SK-N-SH treated with all-trans-retinoic acid at 6 μM for 48 hours (cell line): ENCODE data around the gene SLC25A28.

Experiments used
- ATAC-seq: fragments of 200-7000 bp; cut with Tn5 transposase; 3 replicates; pipeline ENCODE4 v1.9.1; 2020; ENCODE audit warnings: mild to moderate bottlenecking, moderate library complexity
- ARNTL ChIP-seq: fragments of 450-650 bp; formaldehyde crosslinking; IDR thresholded peaks from 2 replicates; pipeline ENCODE4 v1.5.0; 2020; ENCODE audit warnings: low read depth, mild to moderate bottlenecking, moderate library complexity, borderline replicate concordance
- BACH2 ChIP-seq: fragments of 250-450 bp; sonication (Bioruptor Pico); IDR thresholded peaks from 2 replicates; pipeline ENCODE4 v1.9.0; 2021; ENCODE audit warnings: mild to moderate bottlenecking, borderline replicate concordance
- CREB5 ChIP-seq: fragments of 250-450 bp; sonication (Bioruptor Pico); IDR thresholded peaks from 2 replicates; pipeline ENCODE4 v1.5.1; 2020; ENCODE audit warnings: low read depth, mild to moderate bottlenecking, moderate library complexity
- CSDC2 ChIP-seq: fragments of 250-450 bp; sonication (Bioruptor Pico); IDR thresholded peaks from 2 replicates; pipeline ENCODE4 v1.5.0; 2020; ENCODE audit warnings: mild to moderate bottlenecking, moderate library complexity
- ESRRG ChIP-seq: fragments of 250-450 bp; sonication (Bioruptor Pico); IDR thresholded peaks from 2 replicates; pipeline ENCODE4 v1.6.1; 2021; ENCODE audit warnings: mild to moderate bottlenecking
- GLIS3 ChIP-seq: fragments of 250-450 bp; sonication (Bioruptor Pico); IDR thresholded peaks from 2 replicates; pipeline ENCODE4 v1.5.0; 2020; ENCODE audit warnings: mild to moderate bottlenecking, moderate library complexity
- ISL1 ChIP-seq: fragments of 250-450 bp; sonication (Bioruptor Pico); IDR thresholded peaks from 2 replicates; pipeline ENCODE4 v2.1.2; 2022; ENCODE audit warnings: mild to moderate bottlenecking, moderate library complexity
- OSR1 ChIP-seq: fragments of 250-450 bp; sonication (Bioruptor Pico); IDR thresholded peaks from 2 replicates; pipeline ENCODE4 v1.8.0; 2022; ENCODE audit warnings: moderate library complexity, mild to moderate bottlenecking, inconsistent platforms
- POU6F1 ChIP-seq: fragments of 250-450 bp; sonication (Bioruptor Pico); IDR thresholded peaks from 2 replicates; pipeline ENCODE4 v1.8.0; 2021; ENCODE audit warnings: low read depth, mild to moderate bottlenecking, moderate library complexity, borderline replicate concordance
- PPARA ChIP-seq: fragments of 250-450 bp; sonication (Bioruptor Pico); IDR thresholded peaks from 2 replicates; pipeline ENCODE4 v1.5.0; 2020; ENCODE audit warnings: mild to moderate bottlenecking, borderline replicate concordance
- RARB ChIP-seq: fragments of 250-450 bp; sonication (Bioruptor Pico); IDR thresholded peaks from 2 replicates; pipeline ENCODE4 v1.8.0; 2021; ENCODE audit warnings: mild to moderate bottlenecking, moderate library complexity
- SNAI2 ChIP-seq: fragments of 250-450 bp; sonication (Bioruptor Pico); IDR thresholded peaks from 2 replicates; pipeline ENCODE4 v1.5.0; 2020; ENCODE audit warnings: mild to moderate bottlenecking, moderate library complexity
- TCF4 ChIP-seq: fragments of 250-450 bp; sonication (Bioruptor Pico); IDR thresholded peaks from 2 replicates; pipeline ENCODE4 v1.8.0; 2021; ENCODE audit warnings: mild to moderate bottlenecking, moderate library complexity, borderline replicate concordance
- TOX ChIP-seq: fragments of 250-450 bp; sonication (Bioruptor Pico); IDR thresholded peaks from 2 replicates; pipeline ENCODE4 v1.8.0; 2021; ENCODE audit warnings: mild to moderate bottlenecking, moderate library complexity, borderline replicate concordance
- ZC3H10 ChIP-seq: fragments of 250-450 bp; sonication (Bioruptor Pico); IDR thresholded peaks from 2 replicates; pipeline ENCODE4 v1.5.1; 2021; ENCODE audit warnings: mild to moderate bottlenecking, moderate library complexity
- ZFP3 ChIP-seq: fragments of 250-450 bp; sonication (Bioruptor Pico); IDR thresholded peaks from 2 replicates; pipeline ENCODE4 v1.5.0; 2020; ENCODE audit warnings: mild to moderate bottlenecking, moderate library complexity
- ZFP30 ChIP-seq: fragments of 450-650 bp; formaldehyde crosslinking; IDR thresholded peaks from 2 replicates; pipeline ENCODE4 v1.5.0; 2022; ENCODE audit warnings: mild to moderate bottlenecking, moderate library complexity
- ZNF565 ChIP-seq: fragments of 450-650 bp; formaldehyde crosslinking; conservative IDR thresholded peaks from 2 replicates; pipeline ENCODE4 v1.5.0; 2020; ENCODE audit warnings: low read depth, mild to moderate bottlenecking, moderate library complexity
- ZNF70 ChIP-seq: fragments of 450-650 bp; formaldehyde crosslinking; IDR thresholded peaks from 2 replicates; pipeline ENCODE4 v1.5.0; 2020; ENCODE audit warnings: mild to moderate bottlenecking, moderate library complexity
- ZNF8 ChIP-seq: fragments of 450-650 bp; formaldehyde crosslinking; IDR thresholded peaks from 2 replicates; pipeline ENCODE4 v1.5.0; 2020; ENCODE audit warnings: mild to moderate bottlenecking, moderate library complexity
- TF ChIP-seq, protein P1 (sequence below): fragments of 250-450 bp; sonication (Bioruptor Pico); IDR thresholded peaks from 2 replicates; pipeline ENCODE4 v1.5.1; 2021; ENCODE audit warnings: mild to moderate bottlenecking, moderate library complexity
- TF ChIP-seq, protein P2 (sequence below): fragments of 250-450 bp; sonication (Bioruptor Pico); IDR thresholded peaks from 2 replicates; pipeline ENCODE4 v1.5.0; 2020; ENCODE audit warnings: mild to moderate bottlenecking, moderate library complexity

Gene SLC25A28

GRCh38 chr10:99617696-99618095 lies 2.5 kb downstream of the SLC25A28 start:
- ATAC-seq: no peak
- TF ChIP-seq ISL1 (CRISPR knock-in tag) (no peak), RARB (no peak), OSR1 (CRISPR knock-in tag) (no peak), TCF4 (CRISPR knock-in tag) (no peak), BACH2 (CRISPR knock-in tag) (no peak), ZFP3 (CRISPR knock-in tag) (no peak), ESRRG (CRISPR knock-in tag) (no peak), ZNF565 (CRISPR knock-in tag) (no peak), PPARA (CRISPR knock-in tag) (no peak), ZNF70 (CRISPR knock-in tag) (no peak), CSDC2 (CRISPR knock-in tag) (no peak), ZNF8 (CRISPR knock-in tag) (no peak), ARNTL (CRISPR knock-in tag) (no peak), GLIS3 (CRISPR knock-in tag) (no peak), ZFP30 (CRISPR knock-in tag) (no peak), CREB5 (CRISPR knock-in tag) (no peak)
- TF ChIP-seq, protein P1, sequence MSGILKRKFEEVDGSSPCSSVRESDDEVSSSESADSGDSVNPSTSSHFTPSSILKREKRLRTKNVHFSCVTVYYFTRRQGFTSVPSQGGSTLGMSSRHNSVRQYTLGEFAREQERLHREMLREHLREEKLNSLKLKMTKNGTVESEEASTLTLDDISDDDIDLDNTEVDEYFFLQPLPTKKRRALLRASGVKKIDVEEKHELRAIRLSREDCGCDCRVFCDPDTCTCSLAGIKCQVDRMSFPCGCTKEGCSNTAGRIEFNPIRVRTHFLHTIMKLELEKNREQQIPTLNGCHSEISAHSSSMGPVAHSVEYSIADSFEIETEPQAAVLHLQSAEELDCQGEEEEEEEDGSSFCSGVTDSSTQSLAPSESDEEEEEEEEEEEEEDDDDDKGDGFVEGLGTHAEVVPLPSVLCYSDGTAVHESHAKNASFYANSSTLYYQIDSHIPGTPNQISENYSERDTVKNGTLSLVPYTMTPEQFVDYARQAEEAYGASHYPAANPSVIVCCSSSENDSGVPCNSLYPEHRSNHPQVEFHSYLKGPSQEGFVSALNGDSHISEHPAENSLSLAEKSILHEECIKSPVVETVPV (CRISPR knock-in tag): no peak
- TF ChIP-seq, protein P2, sequence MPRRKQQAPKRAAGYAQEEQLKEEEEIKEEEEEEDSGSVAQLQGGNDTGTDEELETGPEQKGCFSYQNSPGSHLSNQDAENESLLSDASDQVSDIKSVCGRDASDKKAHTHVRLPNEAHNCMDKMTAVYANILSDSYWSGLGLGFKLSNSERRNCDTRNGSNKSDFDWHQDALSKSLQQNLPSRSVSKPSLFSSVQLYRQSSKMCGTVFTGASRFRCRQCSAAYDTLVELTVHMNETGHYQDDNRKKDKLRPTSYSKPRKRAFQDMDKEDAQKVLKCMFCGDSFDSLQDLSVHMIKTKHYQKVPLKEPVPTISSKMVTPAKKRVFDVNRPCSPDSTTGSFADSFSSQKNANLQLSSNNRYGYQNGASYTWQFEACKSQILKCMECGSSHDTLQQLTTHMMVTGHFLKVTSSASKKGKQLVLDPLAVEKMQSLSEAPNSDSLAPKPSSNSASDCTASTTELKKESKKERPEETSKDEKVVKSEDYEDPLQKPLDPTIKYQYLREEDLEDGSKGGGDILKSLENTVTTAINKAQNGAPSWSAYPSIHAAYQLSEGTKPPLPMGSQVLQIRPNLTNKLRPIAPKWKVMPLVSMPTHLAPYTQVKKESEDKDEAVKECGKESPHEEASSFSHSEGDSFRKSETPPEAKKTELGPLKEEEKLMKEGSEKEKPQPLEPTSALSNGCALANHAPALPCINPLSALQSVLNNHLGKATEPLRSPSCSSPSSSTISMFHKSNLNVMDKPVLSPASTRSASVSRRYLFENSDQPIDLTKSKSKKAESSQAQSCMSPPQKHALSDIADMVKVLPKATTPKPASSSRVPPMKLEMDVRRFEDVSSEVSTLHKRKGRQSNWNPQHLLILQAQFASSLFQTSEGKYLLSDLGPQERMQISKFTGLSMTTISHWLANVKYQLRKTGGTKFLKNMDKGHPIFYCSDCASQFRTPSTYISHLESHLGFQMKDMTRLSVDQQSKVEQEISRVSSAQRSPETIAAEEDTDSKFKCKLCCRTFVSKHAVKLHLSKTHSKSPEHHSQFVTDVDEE: no peak
- TF ChIP-seq, all 23 proteins: peak for 0

- TF ChIP-seq TOX: no peak
- no peak for TF ChIP-seq ZNF565 (CRISPR knock-in tag)
- TF ChIP-seq RARB: no peak
- no peak for TF ChIP-seq ARNTL (CRISPR knock-in tag)
- TF ChIP-seq ZC3H10: no peak
- no peak for TF ChIP-seq ZNF8 (CRISPR knock-in tag)
- TF ChIP-seq TCF4 (CRISPR knock-in tag): no peak
- TF ChIP-seq ESRRG (CRISPR knock-in tag): no peak
- TF ChIP-seq CSDC2 (CRISPR knock-in tag): no peak
- no peak for TF ChIP-seq OSR1 (CRISPR knock-in tag)
- no peak for TF ChIP-seq CREB5 (CRISPR knock-in tag)
- TF ChIP-seq, protein P1 (CRISPR knock-in tag): no peak
- no peak for TF ChIP-seq GLIS3 (CRISPR knock-in tag)
- no peak for TF ChIP-seq ISL1 (CRISPR knock-in tag)
- TF ChIP-seq ZFP30 (CRISPR knock-in tag): no peak
- TF ChIP-seq SNAI2 (CRISPR knock-in tag): no peak
- no peak for TF ChIP-seq POU6F1 (CRISPR knock-in tag)
- no peak for TF ChIP-seq PPARA (CRISPR knock-in tag)
These were observed 4.8 kb downstream of the SLC25A28 start for GRCh38 chr10:99615426-99615825.

More at GRCh38 chr10:99615426-99615825, 4.8 kb downstream of the SLC25A28 start:
- no peak for ATAC-seq
